HG03521 (cell line): ENCODE measurements around the gene DGKH.

Experiments
- ATAC-seq: cut with Tn5 transposase; IDR thresholded peaks from one replicate; pipeline ENCODE4 v1.9.1; 2021; ENCODE audit warnings: mild to moderate bottlenecking, moderate library complexity; ENCODE audit not compliant: unreplicated experiment

DGKH gene

GRCh38 chr13:42274386-42275097 lies 226.1 kb downstream of the DGKH start:
- ATAC-seq, result no peak

GRCh38 chr13:42275098-42275471 lies 226.6 kb downstream of the DGKH start:
- peak; percentile 28 for ATAC-seq

- ATAC-seq, result no peak
Observed at GRCh38 chr13:42275506-42275905, 227.1 kb downstream of the DGKH start.

GRCh38 chr13:42276683-42277082 lies 228.2 kb downstream of the DGKH start:
- ATAC-seq, result no peak

GRCh38 chr13:42277618-42278276 lies 229.3 kb downstream of the DGKH start:
- ATAC-seq, result no peak

- ATAC-seq, result no peak
Observed at GRCh38 chr13:42279080-42279479, 230.6 kb downstream of the DGKH start.

- no peak for ATAC-seq
Observed at GRCh38 chr13:42279986-42280385, 231.5 kb downstream of the DGKH start.

- no peak for ATAC-seq
Observed at GRCh38 chr13:42280537-42280936, 232.1 kb downstream of the DGKH start.

GRCh38 chr13:42283574-42283973 lies 235.1 kb downstream of the DGKH start:
- no peak for ATAC-seq

- no peak for ATAC-seq
Observed at GRCh38 chr13:42284068-42284467, 235.6 kb downstream of the DGKH start.
